Astrocyte (in vitro differentiated cells and primary cell): ENCODE results near the gene RNF41. TPM values are rescaled to one million over a fixed set of nuclear protein-coding genes. Genes with fewer than 3 reads are reported as not detected.

Source experiments
- DNase-seq: peaks from one replicate; pipeline ENCODE4 v3.0.0-alpha.2; 2010; ENCODE audit warnings: low read depth
- FAIRE-seq: peaks from 2 replicates; lab custom pipeline; 2011; peaks lifted over from hg19 to GRCh38; lab: Jason Lieb, UNC
- H2AFZ ChIP-seq: 2 replicates; pipeline ENCODE4 v1.6.0; 2012; ENCODE audit warnings: low read depth, low read length, inconsistent platforms
- H3K27ac ChIP-seq: 2 replicates; pipeline ENCODE4 v1.5.1; 2011; ENCODE audit warnings: low read depth, low read length, inconsistent platforms
- H3K27me3 ChIP-seq: 2 replicates; pipeline ENCODE4 v1.6.0; 2011; ENCODE audit warnings: low read length, inconsistent platforms; ENCODE audit not compliant: insufficient read depth
- H3K36me3 ChIP-seq: 2 replicates; pipeline ENCODE4 v1.5.1; 2011; ENCODE audit warnings: low read length, inconsistent platforms; ENCODE audit not compliant: insufficient read depth
- H3K4me1 ChIP-seq: 2 replicates; pipeline ENCODE4 v1.5.1; 2011; ENCODE audit warnings: low read length, inconsistent platforms; ENCODE audit not compliant: insufficient read depth
- H3K4me2 ChIP-seq: 2 replicates; pipeline ENCODE4 v1.6.0; 2012; ENCODE audit warnings: low read length, inconsistent platforms
- H3K4me3 ChIP-seq: 2 replicates; pipeline ENCODE4 v1.5.1; 2011; ENCODE audit warnings: low read depth, mild to moderate bottlenecking, low read length, inconsistent platforms; ENCODE audit not compliant: insufficient read depth
- H3K79me2 ChIP-seq: 2 replicates; pipeline ENCODE4 v1.6.0; 2012; ENCODE audit warnings: mild to moderate bottlenecking, low read length, inconsistent platforms; ENCODE audit not compliant: insufficient read depth
- H3K9ac ChIP-seq: 2 replicates; pipeline ENCODE4 v1.6.0; 2012; ENCODE audit warnings: mild to moderate bottlenecking, low read length, inconsistent platforms
- H3K9me3 ChIP-seq: 2 replicates; pipeline ENCODE4 v1.5.1; 2012; ENCODE audit warnings: low read depth, mild to moderate bottlenecking, low read length, inconsistent platforms; ENCODE audit not compliant: insufficient read depth
- H4K20me1 ChIP-seq: 2 replicates; pipeline ENCODE4 v1.6.0; 2012; ENCODE audit warnings: low read length, inconsistent platforms; ENCODE audit not compliant: insufficient read depth
- H3K27ac Mint-ChIP-seq: one replicate; pipeline ENCODE4 v1.8.0; 2021; ENCODE audit warnings: mild to moderate bottlenecking, mixed read lengths; ENCODE audit not compliant: unreplicated experiment
- H3K27me3 Mint-ChIP-seq: one replicate; pipeline ENCODE4 v1.8.0; 2021; ENCODE audit warnings: low read depth, mixed read lengths; ENCODE audit not compliant: unreplicated experiment
- H3K36me3 Mint-ChIP-seq: one replicate; pipeline ENCODE4 v1.8.0; 2021; ENCODE audit warnings: low read depth, mixed read lengths; ENCODE audit not compliant: unreplicated experiment
- H3K4me1 Mint-ChIP-seq: one replicate; pipeline ENCODE4 v1.8.0; 2021; ENCODE audit warnings: low read depth, mixed read lengths; ENCODE audit not compliant: unreplicated experiment
- H3K4me3 Mint-ChIP-seq: one replicate; pipeline ENCODE4 v1.8.0; 2021; ENCODE audit warnings: mild to moderate bottlenecking, moderate library complexity, mixed read lengths; ENCODE audit not compliant: unreplicated experiment
- H3K9me3 Mint-ChIP-seq: one replicate; pipeline ENCODE4 v1.8.0; 2021; ENCODE audit warnings: mild to moderate bottlenecking, mixed read lengths; ENCODE audit not compliant: unreplicated experiment
- EZH2 ChIP-seq: IDR thresholded peaks from 2 replicates; pipeline ENCODE4 v1.6.1; 2012; ENCODE audit warnings: mild to moderate bottlenecking, low read length, inconsistent platforms; ENCODE audit not compliant: insufficient read depth
- total RNA-seq: library from RNA; stranded (reverse); gene quantifications from 2 replicates; pipeline ENCODE4 v1.2.1, GENCODE V29; 2021
- TF ChIP-seq, protein P1 (sequence below): IDR thresholded peaks from 2 replicates; pipeline ENCODE4 v1.5.1; 2011; ENCODE audit warnings: low read depth, mild to moderate bottlenecking, inconsistent platforms, low read length, moderate library complexity; ENCODE audit not compliant: insufficient read depth

The RNF41 gene
- total RNA-seq, 1 donor from 2014 or later: 85.8 TPM

DNA sequence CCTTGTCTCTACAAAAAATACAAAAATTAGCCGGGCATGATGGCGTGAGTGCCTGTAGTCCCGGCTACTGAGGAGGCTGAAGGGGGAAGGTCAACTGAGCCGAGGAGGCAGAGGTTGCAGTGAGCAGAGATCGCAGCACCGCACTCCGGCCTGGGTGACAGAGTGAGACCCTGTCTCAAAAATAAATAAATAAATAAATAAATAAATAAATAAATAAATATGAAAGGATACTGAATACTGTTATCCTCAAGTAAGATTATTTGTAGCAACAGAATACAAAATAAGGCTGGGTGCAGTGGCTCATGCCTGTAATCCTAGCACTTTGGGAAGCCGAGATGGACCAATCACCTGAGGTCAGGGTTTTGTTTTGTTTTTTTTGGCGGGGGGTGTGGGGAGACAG is 1.9 kb downstream of the RNF41 start:
- DNase-seq (no peak), FAIRE-seq (no peak)
- Histone ChIP-seq H3K9ac (no peak overlapping the region), H3K9me3 (no peaks in the 10 kb centered on the region), H3K36me3 (peaks cover 5% of the 10 kb centered on the region), H3K79me2 (peaks cover 45% of the 10 kb centered on the region), H3K27me3 (no peaks in the 10 kb centered on the region), H4K20me1 (peaks cover 12% of the 10 kb centered on the region), H3K4me2 (peak overlapping the region; percentile 92), H3K27ac (no peak overlapping the region), H3K4me1 (peaks cover 16% of the 10 kb centered on the region), H2AFZ (no peak overlapping the region), H3K4me3 (no peak overlapping the region)
- H3K27me3 Mint-ChIP-seq: no peaks in the 10 kb centered on the region
- peak overlapping the region; percentile 97 for H3K4me3 Mint-ChIP-seq
- H3K36me3 Mint-ChIP-seq: peaks cover 7% of the 10 kb centered on the region
- H3K9me3 Mint-ChIP-seq: no peaks in the 10 kb centered on the region
- H3K4me1 Mint-ChIP-seq: peaks cover 12% of the 10 kb centered on the region
- no peak overlapping the region for H3K27ac Mint-ChIP-seq
- TF ChIP-seq EZH2: no peak
- TF ChIP-seq, protein P1, sequence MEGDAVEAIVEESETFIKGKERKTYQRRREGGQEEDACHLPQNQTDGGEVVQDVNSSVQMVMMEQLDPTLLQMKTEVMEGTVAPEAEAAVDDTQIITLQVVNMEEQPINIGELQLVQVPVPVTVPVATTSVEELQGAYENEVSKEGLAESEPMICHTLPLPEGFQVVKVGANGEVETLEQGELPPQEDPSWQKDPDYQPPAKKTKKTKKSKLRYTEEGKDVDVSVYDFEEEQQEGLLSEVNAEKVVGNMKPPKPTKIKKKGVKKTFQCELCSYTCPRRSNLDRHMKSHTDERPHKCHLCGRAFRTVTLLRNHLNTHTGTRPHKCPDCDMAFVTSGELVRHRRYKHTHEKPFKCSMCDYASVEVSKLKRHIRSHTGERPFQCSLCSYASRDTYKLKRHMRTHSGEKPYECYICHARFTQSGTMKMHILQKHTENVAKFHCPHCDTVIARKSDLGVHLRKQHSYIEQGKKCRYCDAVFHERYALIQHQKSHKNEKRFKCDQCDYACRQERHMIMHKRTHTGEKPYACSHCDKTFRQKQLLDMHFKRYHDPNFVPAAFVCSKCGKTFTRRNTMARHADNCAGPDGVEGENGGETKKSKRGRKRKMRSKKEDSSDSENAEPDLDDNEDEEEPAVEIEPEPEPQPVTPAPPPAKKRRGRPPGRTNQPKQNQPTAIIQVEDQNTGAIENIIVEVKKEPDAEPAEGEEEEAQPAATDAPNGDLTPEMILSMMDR: no peak

DNA sequence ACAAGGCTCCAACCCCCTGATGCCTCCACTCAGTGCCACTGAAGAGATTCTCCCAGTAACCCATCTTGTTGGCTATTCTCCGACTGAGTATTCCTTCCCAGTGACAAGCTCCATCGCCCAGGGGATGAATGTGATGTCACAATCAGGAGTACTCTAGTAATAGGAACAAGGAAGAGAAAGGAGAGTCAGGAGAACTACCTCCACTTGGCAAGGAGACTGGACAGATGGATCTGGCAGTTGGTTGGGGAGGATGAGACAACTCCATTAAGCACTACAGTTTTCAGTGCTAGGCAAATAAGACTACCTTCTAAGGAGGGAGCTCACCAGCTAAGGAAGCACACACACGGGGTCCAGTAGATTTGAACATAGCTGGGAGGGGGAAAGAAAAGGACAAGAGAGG is 5.3 kb downstream of the RNF41 start:
- peaks cover 4% of the 10 kb centered on the region for H3K4me1 ChIP-seq
- H3K27ac ChIP-seq: no peak overlapping the region
- H3K27me3 Mint-ChIP-seq: no peaks in the 10 kb centered on the region
- TF ChIP-seq, protein P1: no peak
- TF ChIP-seq EZH2: no peak
- no peaks in the 10 kb centered on the region for H3K9me3 ChIP-seq
- DNase-seq: no peak
- H3K27me3 ChIP-seq: no peaks in the 10 kb centered on the region
- peaks cover 15% of the 10 kb centered on the region for H3K36me3 Mint-ChIP-seq
- peaks cover 24% of the 10 kb centered on the region for H4K20me1 ChIP-seq
- FAIRE-seq: no peak
- no peak overlapping the region for H3K27ac Mint-ChIP-seq
- no peak overlapping the region for H3K4me3 Mint-ChIP-seq
- H3K79me2 ChIP-seq: peaks cover 50% of the 10 kb centered on the region
- no peaks in the 10 kb centered on the region for H3K9me3 Mint-ChIP-seq
- no peak overlapping the region for H2AFZ ChIP-seq
- peaks cover 2% of the 10 kb centered on the region for H3K4me1 Mint-ChIP-seq
- no peak overlapping the region for H3K4me2 ChIP-seq
- H3K36me3 ChIP-seq: peaks cover 30% of the 10 kb centered on the region
- no peak overlapping the region for H3K9ac ChIP-seq
- no peak overlapping the region for H3K4me3 ChIP-seq

DNA sequence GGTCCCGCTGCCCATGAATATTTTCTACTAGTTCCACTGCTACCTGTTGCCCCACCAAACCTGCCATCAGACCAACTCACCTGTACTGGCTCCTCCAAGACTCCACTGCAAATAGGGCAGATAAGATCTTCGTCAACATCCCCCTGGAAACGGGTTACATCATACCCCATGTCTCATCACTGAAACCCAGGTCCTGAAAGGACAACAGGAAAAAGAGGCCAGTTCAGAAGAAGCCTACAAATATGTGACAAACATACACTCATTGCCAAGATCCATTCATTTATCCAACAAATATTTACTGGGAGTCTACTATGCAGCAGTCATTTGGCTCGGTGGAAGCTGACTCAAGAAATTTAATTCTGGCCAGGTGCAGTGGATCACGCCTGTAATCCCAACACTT is 7.8 kb downstream of the RNF41 start:
- H3K36me3 Mint-ChIP-seq: peaks cover 26% of the 10 kb centered on the region

More for the DNA sequence above, 7.8 kb downstream of the RNF41 start:
- Histone ChIP-seq H3K4me3 (no peak overlapping the region), H3K27ac (no peak overlapping the region), H3K27me3 (no peaks in the 10 kb centered on the region), H3K4me2 (no peak overlapping the region), H3K9me3 (no peaks in the 10 kb centered on the region), H4K20me1 (peaks cover 29% of the 10 kb centered on the region), H3K36me3 (peaks cover 42% of the 10 kb centered on the region), H3K4me1 (no peaks in the 10 kb centered on the region), H2AFZ (no peak overlapping the region), H3K9ac (no peak overlapping the region), H3K79me2 (peaks cover 28% of the 10 kb centered on the region)
- DNase-seq (no peak), FAIRE-seq (no peak)
- Mint-ChIP-seq H3K4me1 (peaks cover 2% of the 10 kb centered on the region), H3K27me3 (no peaks in the 10 kb centered on the region), H3K4me3 (no peak overlapping the region), H3K27ac (peak overlapping the region; percentile 42), H3K9me3 (no peaks in the 10 kb centered on the region)
- TF ChIP-seq, protein P1: no peak
- no peak for TF ChIP-seq EZH2
